HG03439 (cell line): ENCODE data around the gene TPRKB.
"Not testable (repeated sequence)": the region's sequence is repeated elsewhere in the genome, so short reads cannot be mapped to it uniquely, and the experiment has no call there.

Source experiments
- ATAC-seq: cut with Tn5 transposase; IDR thresholded peaks from one replicate; pipeline ENCODE4 v1.9.1; 2021; ENCODE audit warnings: mild to moderate bottlenecking, moderate library complexity; ENCODE audit not compliant: unreplicated experiment

Gene TPRKB

DNA sequence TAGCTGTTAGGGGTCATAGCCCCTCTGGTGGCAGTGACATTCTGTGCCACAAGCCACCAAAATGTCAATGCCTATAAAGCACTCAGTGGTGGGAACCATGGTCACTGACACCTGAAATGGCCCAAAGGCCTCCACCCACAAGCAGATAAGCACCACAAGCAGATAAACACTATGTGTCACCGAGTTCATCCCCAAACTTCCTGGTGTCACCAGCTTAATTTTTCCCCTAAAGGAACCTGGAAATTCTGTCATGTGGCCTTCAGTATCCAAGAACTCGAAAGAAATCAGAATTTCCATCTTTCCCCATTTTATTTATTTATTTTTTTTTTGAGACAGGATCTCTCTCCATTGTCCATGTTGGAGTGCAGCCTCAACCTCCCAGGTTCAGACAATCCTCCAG lies 3.6 kb upstream of the TPRKB start:
- ATAC-seq = no peak

DNA sequence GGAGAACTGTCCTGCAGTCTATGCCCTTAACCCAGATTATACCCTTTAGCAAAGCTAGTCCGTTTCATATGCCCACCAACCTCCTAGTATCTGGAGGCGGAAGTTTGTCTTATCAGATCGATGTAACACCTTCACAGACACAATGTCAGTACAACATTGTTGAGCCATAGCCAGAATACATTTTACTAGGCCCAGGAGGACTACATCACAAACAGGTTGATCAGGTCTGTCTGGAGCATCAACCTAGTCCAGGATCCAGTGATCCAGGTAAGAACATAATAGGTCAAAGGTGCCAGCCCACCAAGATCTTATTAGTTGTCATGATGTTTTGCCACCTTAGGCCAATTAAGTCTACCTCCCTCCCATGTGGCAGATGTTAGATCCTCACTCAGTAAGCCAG lies 2.0 kb upstream of the TPRKB start:
- no peak for ATAC-seq

DNA sequence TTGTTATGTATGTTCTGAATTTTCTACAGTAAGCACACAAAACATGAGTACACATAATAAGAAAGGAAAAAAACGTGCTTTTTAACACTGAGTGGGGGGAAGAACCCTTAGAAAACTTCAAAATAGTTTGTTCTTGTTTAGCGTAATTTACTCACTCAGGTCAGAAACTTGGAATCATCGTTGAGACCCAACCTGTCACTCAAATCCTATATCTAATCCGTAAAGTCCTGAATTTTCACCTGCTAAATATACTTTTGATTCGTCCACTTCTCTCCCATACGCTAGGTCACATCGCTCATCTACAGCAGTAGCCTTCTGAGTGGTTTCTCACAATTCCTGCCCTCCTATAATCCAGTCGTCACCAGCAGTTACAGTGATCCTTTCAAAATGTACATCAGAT lies 767 bp downstream of the TPRKB start:
- ATAC-seq = no peak

DNA sequence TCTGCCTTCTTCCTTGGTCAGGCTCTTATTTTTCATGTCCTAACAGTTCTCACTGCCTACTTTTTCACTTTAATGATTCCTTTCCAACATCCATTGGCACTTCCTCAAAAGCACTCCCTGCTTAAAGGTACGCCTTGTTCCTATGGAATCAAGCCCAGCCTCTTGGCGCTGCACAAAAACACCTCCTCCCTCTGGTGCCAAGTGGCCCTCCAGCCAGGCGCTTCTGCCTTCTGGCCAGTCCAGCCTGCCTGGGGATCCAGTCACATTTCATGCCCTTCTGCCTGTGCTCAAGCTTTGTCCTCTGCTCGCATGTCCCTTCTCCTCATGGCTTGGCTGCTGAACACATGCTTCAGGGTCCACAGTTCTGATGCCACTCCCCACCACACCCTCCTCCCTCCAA lies 6.3 kb downstream of the TPRKB start:
- no peak for ATAC-seq

DNA sequence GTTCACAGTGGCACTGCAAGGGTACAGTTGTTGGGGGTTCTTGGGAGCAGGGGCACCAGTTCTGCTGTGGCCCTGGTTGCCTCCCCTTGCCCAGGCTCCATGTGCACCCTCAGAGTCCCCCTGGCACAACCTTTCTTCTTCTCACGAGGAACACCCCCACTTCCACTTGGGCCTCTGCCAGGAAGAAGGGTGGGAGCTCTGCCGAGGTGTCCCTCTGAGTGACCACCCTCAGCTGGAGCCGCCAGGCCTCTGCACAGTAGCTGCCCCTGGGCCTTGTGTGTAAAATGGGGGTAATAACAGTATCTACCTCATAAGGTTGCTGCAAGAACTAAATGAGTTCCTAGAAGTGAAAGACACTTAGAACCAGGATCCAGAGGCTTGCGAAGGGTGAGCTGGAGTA lies 8.4 kb downstream of the TPRKB start:
- no peak for ATAC-seq

DNA sequence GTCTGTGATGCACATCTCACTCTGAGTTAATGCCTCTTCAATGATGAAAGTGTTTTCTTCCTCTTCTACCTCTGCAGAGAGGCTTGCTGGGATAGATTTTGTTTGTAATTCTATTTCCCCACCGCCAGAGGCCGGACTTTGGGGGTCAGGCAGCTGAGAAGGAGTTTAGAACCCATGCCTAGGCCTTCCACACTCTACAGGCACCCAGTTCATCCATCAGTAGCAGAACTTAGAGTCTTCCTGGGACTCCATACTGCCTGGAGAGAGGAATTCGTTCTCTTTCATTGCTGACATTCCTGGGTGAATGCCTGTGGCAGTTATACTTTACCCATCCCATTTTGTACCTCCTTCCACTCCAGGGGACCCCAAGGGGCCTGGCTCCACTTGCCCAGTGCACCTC lies 9.1 kb downstream of the TPRKB start:
- ATAC-seq = no peak

DNA sequence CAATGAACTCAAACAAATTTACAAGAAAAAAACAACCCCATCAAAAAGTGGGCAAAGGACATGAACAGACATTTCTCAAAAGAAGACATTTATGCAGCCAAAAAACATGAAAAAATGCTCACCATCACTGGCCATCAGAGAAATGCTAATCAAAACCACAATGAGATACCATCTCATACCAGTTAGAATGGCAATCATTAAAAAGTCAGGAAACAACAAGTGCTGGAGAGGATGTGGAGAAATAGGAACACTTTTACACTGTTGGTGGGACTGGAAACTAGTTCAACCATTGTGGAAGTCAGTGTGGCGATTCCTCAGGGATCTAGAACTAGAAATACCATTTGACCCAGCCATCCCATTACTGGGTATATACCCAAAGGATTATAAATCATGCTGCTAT lies 10.5 kb downstream of the TPRKB start:
- not testable (repeated sequence) for ATAC-seq

DNA sequence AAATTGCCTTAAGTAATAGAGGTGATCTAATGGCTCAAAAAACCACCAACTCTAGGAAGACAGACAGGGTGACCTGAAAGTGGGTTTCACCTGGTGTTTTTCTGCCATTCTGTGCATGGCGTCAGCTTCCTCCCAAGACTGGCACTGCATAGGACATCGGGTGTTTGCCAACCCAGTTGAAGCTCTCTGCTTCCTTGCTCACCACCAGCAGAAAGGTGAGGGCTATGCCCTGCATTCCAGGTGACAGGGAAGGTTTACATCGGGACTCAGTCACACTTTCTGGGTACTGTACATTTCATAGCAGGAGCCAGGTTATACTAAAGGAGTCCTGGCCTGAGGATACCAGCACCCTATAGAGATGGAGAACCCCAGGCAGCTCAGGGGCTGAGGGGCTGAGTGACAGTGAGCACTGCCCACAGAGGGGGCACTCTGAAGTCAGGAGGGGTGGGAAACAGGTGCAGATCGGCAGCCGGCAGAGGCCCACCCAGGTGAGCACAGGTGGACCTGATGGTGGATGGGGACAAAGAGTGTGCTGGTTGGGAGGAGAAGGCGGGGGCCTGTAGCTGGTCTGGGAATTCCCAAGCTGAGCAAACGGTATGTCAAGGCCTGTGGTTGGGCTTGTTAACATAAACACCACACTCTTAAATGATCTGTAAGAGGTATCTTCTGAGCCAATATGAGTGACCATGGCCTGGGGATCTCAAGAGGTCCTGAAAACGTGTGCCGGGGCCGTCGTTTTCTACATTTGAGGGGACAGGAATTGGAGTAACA lies 18.1 kb downstream of the TPRKB start:
- ATAC-seq = no peak

DNA sequence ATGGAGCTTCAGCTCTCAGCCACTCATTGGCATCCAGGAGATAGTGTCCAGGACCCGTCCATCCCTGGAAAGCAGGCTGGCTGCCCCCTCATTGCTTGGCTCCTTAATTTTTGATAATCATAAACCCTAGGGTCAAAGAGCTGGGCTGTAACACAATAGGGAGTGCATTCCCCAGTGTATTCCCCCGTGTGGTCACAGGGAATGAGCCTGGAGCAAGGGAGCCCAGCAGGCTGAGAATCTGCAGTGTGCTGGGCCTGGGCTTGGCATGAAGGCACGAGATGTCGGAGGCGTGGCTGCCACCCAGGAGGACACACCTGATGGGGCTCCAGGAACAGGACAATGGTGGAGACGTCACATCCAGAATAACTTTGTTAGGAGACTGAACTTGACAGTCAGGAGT lies 18.7 kb downstream of the TPRKB start:
- ATAC-seq = no peak

DNA sequence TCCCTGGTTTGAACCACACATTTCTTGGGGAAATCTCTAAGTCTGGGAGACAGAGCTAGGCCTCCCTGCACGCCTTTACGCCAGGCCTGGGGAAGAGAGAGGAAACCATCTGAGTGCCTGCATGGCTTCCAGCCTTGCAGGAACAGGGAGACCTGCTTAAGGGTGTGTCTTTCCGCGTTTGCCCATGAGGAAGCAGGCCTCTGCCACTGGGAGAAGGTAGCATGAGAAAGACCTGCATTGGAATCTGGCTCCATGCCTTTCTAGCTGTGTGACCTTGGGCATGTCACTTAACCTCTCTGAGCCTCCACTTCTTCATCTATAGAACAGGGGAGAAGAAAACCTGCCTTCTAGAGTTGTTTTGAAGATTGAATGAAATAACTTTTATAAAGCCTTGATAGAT lies 19.4 kb downstream of the TPRKB start:
- not testable (repeated sequence) for ATAC-seq

DNA sequence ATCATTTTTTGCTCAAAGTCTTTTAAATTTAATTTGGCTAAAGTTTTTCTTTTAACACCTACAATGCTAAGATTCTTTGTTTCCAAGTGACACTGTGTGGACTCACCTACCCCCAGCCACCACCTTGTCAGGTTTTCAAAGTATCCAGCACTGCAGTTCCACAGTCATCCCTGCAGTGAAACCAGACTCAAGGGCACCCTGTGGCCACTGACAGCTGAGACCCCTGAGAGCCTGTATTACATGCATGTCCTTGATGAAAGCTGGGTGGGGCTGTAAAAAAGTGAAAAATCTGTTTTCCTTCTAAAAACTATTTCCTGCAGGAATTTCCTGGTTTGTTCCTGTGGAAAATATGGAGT lies 19.9 kb downstream of the TPRKB start:
- no peak for ATAC-seq

DNA sequence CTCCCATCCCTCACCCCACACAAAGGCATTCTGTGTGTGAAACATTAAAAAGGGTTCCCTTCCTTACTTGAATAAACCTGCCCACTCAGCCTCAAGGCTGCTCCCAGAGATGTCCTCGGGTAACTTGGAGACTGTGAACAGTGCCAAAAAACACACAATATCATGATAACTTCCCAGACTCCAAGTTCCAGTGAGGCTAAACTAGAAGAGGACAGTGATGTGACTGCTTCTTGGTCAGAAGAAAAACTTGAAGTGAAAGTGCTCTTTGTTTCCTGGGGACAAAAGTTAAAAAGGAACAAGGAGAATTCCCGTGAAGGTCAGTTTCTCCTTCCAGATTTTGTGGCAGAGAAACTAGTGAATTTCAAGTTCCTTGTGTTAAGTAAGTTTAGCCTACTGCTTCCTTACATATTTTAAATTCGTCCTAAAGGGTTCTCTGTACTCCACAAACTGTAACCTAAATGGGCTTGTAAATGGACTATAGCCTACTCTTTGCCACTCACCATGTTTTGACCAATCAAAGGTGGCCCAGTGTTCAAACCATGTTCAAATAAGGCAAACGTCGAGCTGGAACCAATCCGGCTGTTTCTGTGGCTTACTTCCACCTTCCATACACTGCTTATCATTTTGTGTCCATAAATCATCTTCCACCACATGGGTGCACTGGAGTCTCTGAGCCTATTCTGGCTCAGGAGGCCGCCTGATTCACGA lies 20.4 kb downstream of the TPRKB start:
- ATAC-seq = no peak

DNA sequence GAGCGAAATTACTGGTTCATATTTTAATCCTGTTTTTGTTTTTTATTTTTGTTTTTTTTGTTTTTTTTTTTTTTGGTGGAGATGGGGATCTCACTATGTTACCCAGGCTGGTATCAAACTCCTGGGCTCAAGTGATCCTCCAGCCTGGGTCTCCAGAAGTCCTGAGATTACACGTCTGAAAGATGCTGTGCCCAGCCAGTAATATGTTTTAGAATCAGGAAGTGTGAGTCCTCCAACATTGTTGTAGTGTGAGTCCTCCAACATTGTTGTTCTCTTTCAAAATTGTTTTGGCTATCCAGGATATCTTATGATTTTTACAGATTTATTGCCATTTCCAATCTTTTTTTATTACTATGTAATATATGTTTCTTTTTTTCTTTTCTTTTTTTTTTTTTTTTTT lies 23.1 kb downstream of the TPRKB start:
- ATAC-seq = no peak

DNA sequence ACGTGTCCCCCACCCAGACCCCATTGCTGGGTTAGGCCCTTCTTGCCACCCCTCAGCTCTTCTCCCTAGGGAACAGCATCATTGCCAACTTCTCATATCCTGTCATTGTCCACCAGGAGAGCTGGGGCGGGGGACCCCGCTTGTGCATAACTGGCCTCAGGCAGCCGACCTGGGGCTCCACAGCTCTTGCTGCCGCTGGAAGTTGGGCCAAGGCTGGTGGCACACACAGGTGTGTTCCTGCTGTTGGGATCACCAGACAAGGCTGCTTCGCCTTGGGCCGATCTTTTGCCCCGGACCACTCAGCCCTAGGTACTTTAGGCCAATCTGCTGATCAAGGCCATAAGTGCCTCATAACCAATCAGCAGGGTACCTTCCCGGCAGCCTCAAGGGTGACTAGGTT lies 28.6 kb downstream of the TPRKB start:
- ATAC-seq = no peak

DNA sequence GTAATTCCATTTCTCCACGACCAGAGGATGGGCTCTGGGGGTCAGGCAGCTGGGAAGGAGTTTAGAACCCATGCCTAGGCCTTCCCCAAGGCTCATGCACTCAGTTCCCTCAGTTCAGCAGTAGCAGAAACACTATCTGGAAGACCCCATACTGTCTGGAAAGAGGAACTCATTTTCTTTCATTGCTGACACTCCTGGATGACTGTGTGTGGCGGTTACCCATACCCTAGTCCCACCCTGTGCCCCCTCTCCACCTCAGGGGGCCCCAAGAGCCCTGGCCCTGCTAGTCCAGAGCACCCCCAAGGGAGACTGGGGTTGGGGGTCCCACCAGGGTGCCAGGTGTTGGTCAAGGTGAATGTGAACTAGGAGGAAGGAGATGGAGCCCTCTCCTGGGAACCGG lies 29.5 kb downstream of the TPRKB start:
- ATAC-seq = no peak

DNA sequence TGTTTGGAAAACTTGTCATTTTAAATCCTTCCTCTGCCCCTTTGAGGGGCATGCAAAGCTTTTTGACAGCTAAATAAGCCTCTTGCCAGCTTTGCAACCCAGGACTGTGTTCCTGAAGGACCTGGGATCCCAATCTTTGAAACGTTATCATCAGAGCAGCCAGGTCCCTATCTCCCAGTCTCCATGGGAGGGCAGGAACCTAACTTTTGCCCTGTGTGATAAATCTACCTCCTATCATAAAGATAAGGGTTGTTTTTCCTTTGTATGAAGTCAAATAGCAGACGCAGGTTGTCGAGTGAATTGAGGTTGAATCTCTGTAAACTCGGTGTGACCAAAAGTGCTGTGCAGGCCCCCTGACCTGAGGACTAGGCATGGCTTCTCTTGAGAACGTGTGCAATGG lies 30.1 kb downstream of the TPRKB start:
- ATAC-seq = no peak

DNA sequence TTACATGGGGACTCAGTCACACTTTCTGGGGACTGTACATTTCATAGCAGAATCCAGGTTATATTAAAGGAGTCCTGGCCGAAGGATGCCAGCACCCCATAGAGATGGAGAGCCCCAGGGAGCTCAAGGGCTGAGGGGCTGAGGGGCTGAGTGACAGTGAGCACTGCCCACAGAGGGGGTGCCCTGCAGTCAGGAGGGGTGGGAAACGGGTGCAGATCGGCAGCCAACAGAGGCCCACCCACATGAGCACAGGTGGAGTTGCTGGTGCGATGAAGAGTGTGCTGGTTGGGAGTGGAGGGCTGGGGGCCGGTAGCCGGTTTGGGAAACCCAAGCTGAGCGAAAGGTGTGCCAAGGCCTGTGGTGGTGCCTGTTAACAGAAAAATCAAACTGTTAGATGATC lies 32.1 kb downstream of the TPRKB start:
- no peak for ATAC-seq

DNA sequence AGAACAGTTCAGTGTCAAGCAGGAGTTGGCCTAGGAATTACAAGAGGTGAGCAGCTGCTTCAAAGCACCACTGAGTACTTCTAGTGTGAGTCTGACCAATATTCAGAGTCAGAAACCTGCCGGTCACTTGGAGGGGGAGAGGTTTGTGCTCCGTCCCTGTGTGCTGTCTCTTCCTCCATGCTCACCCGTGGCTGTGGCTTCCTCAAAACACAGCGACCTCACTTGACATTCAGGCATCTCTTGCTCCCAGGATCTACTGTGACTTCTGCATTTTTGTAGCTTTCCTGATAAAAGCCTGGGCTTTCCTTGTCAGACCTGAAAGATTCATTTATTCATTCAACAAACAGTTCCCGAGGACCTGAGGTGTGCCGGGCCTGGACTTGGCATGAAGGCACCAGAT lies 32.9 kb downstream of the TPRKB start:
- no peak for ATAC-seq

DNA sequence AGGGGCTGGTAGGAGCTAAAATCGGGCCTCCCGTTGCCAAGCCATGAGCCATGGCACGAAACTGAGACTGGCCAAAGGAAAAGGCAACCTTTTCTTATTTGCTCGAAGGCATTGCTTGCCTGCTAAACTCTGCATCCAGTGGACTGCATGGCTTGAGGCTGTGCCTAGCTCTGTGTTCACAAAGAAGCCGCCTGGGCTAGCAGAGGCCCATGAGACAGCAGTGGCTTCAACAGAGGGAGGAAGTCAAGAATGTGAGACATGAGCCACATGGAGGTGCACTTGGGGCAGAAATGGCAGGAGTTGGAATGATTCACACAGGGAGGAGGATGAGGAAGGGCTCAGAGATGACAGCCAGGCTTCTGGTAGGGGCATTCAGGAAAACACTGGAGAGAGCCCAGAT lies 33.5 kb downstream of the TPRKB start:
- no peak for ATAC-seq

DNA sequence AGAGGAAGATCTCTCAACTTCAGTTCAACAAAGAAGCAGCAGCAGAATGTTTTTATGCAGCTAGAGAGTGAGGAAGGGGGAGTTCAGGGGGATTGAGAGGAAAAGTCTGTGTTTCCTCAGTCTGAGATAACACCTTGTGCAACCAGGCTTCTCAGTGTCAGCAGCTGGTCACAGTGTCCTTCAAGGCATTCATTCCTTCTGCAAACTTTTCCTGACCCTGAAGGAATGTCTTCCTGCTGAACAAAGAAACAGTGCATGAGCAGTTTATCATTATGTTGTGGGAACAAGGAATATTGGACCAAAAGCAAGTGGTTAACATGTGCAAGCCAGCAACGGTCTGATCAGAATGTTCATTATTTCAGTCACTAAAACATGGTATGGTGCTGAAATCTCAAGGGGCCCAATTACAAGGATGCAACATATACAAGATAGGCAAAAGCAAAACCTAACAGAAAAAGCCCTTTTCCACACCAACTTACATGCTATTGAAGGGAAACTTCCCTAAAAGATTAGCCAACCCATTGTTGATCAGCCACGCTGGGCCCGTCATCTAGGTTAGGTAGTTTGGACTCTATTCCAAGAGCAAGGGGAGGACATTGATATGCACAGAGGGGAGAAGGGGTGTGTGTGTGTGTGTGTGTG lies 34.2 kb downstream of the TPRKB start:
- not testable (repeated sequence) for ATAC-seq

DNA sequence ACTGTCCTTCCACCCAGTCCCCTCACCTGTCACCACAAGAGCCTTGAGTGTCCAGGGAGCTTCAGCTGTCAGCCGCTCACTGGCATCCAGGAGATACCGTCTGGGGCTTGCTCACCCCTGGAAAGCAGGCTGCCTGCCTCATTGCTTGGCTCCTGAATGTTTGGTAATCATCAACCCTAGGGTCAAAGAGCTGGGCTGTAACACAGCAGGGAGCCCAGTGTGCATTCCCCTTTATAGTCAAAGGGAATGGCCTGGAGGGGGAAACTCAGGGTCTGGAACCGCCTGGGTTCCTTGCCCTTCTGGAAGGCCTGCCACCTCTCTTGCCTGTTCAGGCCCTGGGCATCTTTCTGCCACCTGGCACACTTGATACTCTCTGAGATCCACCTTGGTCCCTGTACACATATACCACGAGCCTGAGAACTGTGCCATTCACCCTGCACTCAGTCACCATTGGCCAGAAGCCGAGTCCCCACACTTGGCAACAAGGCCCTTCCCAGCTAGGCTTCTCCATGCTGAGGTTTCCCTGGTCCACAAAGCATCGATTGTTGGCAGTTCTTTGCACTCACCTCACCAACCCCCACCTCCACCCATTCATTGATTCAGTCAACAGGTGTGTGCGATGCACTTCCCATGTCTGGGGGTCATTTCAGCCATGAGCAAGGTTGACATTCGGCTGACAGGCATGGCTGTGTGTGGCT lies 35.0 kb downstream of the TPRKB start:
- no peak for ATAC-seq

DNA sequence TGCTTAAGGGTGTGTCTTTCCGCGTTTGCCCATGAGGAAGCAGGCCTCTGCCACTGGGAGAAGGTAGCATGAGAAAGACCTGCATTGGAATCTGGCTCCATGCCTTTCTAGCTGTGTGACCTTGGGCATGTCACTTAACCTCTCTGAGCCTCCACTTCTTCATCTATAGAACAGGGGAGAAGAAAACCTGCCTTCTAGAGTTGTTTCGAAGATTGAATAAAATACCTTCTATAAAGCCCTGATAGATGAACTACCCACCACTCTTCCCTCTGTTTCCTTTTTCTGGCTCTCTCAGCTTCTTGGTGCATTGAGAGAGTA lies 35.7 kb downstream of the TPRKB start:
- not testable (repeated sequence) for ATAC-seq
